Mononuclear cell (primary cell): Measurements from ENCODE around the gene FLRT2. TPM values are rescaled to one million over a fixed set of nuclear protein-coding genes. Genes with fewer than 3 reads are reported as not detected.

Source experiments
- H3K27me3 ChIP-seq: 2 replicates; pipeline ENCODE4 v1.6.0; 2011; ENCODE audit warnings: low read length, control low read depth; ENCODE audit not compliant: insufficient read depth
- H3K4me1 ChIP-seq: 2 replicates; pipeline ENCODE4 v1.5.1; 2011; ENCODE audit warnings: mild to moderate bottlenecking, low read length, control low read depth; ENCODE audit not compliant: insufficient read depth
- H3K4me3 ChIP-seq: 2 replicates; pipeline ENCODE4 v1.5.1; 2011; ENCODE audit warnings: mild to moderate bottlenecking, low read length, moderate library complexity
- H3K9me3 ChIP-seq: 2 replicates; pipeline ENCODE4 v1.5.1; 2011; ENCODE audit warnings: low read depth, mild to moderate bottlenecking, control low read depth, low read length
- total RNA-seq: library from RNA; depleted of rRNA; stranded (reverse); fragments of >200 nt; gene quantifications from one replicate; pipeline ENCODE4 v1.2.3, GENCODE V29; 2012

Gene FLRT2
- total RNA-seq, 1 donor = under 0.01 TPM

GRCh38 chr14:85535991-85536832 lies 6.3 kb downstream of the FLRT2 start:
- H3K4me1 ChIP-seq = peaks cover 18% of the 10 kb centered on the region
- H3K4me3 ChIP-seq = no peak overlapping the region
- no peaks in the 10 kb centered on the region for H3K9me3 ChIP-seq
- peaks cover 69% of the 10 kb centered on the region for H3K27me3 ChIP-seq

DNA sequence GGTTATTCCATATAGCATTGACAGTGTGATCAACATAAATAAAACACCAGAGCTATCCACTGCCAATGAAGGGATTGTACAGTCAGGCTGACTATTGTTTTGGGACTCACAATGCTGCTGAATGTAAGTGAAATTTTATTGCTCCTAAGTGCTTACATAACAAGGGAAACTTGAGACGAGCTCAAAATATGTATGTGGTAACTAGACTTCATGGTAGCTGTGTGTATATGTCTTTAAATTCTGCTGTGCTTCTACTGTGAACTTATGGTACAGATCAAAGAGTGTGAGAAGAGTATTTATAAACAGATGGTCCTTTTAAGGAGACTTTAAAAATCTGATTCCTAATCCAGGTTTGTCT lies 6.9 kb downstream of the FLRT2 start:
- peaks cover 63% of the 10 kb centered on the region for H3K27me3 ChIP-seq
- no peaks in the 10 kb centered on the region for H3K9me3 ChIP-seq
- no peak overlapping the region for H3K4me3 ChIP-seq
- peaks cover 12% of the 10 kb centered on the region for H3K4me1 ChIP-seq

DNA sequence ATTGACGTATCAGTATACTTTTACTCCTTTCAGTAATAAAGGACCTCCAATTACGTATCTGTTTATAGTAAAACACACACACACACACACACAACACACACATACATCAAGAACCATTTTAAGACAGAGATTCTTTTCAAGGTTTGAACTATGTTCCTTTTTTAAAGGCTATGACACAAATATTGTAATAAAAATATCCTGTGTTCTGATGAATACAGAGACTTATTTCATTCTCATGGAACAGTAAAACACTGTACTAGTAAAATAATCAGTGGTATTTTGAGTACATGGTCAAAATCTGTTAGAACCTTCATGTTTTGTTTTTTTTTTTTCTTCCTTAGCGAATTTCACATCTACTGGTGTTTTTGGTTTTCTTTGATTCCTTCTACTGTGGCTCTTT lies 7.6 kb downstream of the FLRT2 start:
- Histone ChIP-seq H3K9me3 (no peaks in the 10 kb centered on the region), H3K4me1 (peaks cover 6% of the 10 kb centered on the region), H3K4me3 (no peak overlapping the region), H3K27me3 (peaks cover 56% of the 10 kb centered on the region)

GRCh38 chr14:85538636-85539035 lies 8.7 kb downstream of the FLRT2 start:
- peaks cover 46% of the 10 kb centered on the region for H3K27me3 ChIP-seq
- H3K4me1 ChIP-seq = no peaks in the 10 kb centered on the region
- no peak overlapping the region for H3K4me3 ChIP-seq
- no peaks in the 10 kb centered on the region for H3K9me3 ChIP-seq

DNA sequence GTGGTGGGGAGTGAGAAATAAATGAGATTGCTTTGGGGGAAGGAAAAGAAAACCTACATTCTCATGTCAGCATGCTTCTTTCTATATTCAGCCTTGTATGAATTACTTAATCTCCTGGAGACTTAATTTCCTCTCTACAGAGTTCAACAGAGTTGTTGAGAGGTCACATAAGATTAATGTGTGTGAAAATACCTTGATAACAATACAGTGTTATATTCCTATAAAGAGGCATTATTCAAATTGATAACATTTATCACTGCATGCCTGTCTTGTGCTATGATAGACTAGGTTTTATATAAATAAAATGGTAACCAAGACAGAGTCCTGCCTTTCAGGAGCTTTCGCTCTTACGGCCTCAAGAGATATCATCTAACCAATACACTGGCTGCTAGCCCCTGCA lies 9.6 kb downstream of the FLRT2 start:
- Histone ChIP-seq H3K27me3 (peaks cover 39% of the 10 kb centered on the region), H3K4me3 (no peak overlapping the region), H3K4me1 (no peaks in the 10 kb centered on the region), H3K9me3 (no peaks in the 10 kb centered on the region)

DNA sequence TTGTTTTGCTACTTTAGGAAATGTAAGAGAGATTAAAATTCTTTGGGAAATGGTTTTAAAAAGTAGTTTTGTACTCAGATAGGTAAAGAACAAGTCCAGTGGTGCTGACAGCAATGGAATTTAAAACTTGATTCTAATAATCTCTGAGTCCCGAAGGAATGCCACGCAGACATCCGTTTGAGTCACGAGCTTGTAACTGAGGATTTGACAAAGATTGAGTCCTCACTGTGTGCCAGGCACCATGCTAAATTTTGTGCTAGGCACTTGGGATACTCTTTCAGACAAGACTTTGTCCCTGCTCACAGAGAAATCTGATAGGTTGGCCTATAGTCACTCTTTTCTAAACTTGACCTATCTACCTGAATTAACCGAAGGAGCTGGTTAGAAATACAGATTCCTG lies 12.7 kb downstream of the FLRT2 start:
- H3K4me3 ChIP-seq = no peak overlapping the region

DNA sequence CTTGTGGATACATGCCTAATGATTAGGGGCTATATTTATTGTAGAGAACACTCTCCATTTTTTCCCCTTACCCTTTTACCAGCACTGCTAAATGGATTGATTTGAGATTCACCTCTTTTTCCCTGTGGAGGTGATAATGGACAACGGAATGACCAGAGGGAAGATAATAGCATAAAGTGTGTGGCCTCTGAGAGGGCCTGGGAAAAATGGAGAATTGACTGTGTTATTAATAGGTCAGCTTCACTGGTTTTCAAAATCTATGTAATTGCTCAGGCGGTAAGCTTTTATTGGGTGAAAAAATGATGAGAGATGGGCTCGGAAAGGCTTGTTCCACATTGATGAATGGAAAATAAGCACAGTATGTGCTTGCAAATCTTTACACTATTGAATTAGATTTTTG lies 15.8 kb downstream of the FLRT2 start:
- H3K4me1 ChIP-seq = no peaks in the 10 kb centered on the region
- H3K4me3 ChIP-seq = no peak overlapping the region
- no peaks in the 10 kb centered on the region for H3K27me3 ChIP-seq
- no peaks in the 10 kb centered on the region for H3K9me3 ChIP-seq

More for the DNA sequence above, 12.7 kb downstream of the FLRT2 start:
- peaks cover 9% of the 10 kb centered on the region for H3K27me3 ChIP-seq
- no peaks in the 10 kb centered on the region for H3K9me3 ChIP-seq
- H3K4me1 ChIP-seq = no peaks in the 10 kb centered on the region

DNA sequence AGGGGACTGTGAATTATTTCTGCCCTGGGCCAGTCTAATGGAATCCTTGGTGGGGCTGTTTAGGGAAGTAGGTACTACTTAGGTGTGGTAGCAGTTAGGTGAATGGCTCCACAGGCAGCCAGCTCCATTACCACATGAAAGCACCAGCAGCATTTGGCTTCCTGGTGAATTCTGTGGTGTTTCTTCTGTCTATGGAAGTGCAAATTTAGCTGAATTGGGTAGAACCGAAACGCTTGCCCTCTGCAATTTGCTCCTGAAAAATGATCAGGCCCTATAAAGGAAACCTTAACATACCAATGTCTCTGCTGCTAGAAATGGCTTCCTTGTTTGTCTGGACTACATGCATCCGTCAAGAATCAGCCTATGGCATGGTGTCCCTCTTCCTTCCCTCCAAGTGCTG lies 16.4 kb downstream of the FLRT2 start:
- no peaks in the 10 kb centered on the region for H3K27me3 ChIP-seq
- no peak overlapping the region for H3K4me3 ChIP-seq
- no peaks in the 10 kb centered on the region for H3K9me3 ChIP-seq
- no peaks in the 10 kb centered on the region for H3K4me1 ChIP-seq

DNA sequence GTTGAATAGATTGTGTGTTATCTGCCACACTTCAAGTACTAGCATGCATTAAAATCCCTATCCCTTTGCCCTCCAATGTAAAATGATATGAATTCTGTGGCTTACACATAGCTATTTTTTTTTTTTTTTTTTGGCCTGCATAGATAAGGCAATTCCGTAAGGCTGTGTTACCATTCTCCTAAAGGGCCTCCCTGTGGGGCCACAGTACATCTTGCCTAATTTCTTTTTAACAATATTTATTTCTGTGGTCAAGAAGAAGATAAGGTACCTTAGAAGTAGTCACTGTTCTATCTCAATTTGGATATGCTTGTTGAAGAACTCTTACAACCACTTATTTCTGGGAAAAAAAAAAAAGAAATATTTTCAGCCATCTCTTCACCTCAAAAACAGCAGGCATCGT lies 19.8 kb downstream of the FLRT2 start:
- Histone ChIP-seq H3K4me3 (no peak overlapping the region), H3K27me3 (no peaks in the 10 kb centered on the region), H3K4me1 (no peaks in the 10 kb centered on the region), H3K9me3 (no peaks in the 10 kb centered on the region)

DNA sequence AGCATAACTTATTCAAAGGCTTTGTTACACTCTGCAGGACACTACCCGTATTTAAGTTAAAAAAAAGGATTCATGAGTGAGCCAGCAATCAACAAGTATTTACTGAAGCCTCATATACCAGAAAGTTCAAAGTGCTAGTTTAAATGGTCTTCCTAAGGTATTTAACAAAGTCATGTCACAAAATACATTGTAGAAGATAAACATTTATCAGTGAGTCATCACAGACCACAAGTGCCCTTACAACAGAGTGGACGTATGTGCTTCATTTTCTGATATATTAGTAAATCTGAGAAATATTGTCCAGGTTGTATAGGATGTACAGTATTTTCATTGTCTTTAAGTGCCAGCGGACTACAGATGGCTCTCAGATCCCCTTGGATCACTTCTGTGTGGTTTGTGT lies 24.2 kb downstream of the FLRT2 start:
- H3K9me3 ChIP-seq = no peaks in the 10 kb centered on the region
- no peaks in the 10 kb centered on the region for H3K27me3 ChIP-seq
- no peaks in the 10 kb centered on the region for H3K4me1 ChIP-seq
- H3K4me3 ChIP-seq = no peak overlapping the region

GRCh38 chr14:85556267-85556666 lies 26.3 kb downstream of the FLRT2 start:
- H3K4me3 ChIP-seq = no peak overlapping the region
- no peaks in the 10 kb centered on the region for H3K27me3 ChIP-seq
- no peaks in the 10 kb centered on the region for H3K9me3 ChIP-seq
- no peaks in the 10 kb centered on the region for H3K4me1 ChIP-seq

DNA sequence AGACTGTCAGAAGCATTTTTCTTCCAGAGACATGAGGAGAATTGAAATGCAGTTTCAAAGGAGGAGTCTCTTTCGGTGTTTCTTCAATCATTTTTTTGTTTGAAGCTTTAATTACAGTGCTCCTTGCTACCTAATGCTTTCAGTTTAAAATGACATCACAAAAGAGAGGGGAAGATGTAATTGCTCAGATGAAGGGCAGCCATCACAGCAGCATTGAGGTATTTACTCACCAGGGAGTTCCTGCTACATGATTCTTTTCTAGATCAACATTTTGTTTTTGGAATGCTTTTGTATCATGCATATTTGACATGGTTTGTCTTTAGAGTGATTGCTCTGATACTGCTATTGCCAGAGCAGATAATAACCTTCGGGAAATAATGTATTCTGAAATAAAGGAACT lies 28.6 kb downstream of the FLRT2 start:
- Histone ChIP-seq H3K4me1 (no peaks in the 10 kb centered on the region), H3K4me3 (no peak overlapping the region), H3K27me3 (no peaks in the 10 kb centered on the region), H3K9me3 (no peaks in the 10 kb centered on the region)

DNA sequence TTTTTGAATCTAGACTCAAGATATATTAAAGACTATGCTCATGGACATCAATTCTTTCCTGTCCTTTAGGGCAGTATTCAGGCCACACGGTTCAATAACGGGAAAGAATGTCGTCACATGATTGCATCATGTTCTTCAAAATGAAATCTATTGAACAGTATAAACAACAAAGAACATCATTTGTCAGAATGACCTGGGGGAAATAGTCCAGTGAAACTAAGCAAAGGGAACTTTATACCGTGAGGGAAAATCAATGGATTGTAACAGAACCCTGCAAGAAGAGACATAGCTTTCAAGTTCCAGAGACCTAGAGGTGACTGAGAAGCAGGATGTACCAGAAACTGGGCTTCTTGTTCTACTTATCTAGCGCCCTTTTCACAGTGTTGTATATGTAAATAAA lies 32.7 kb downstream of the FLRT2 start:
- Histone ChIP-seq H3K9me3 (no peaks in the 10 kb centered on the region), H3K4me1 (no peaks in the 10 kb centered on the region), H3K27me3 (no peaks in the 10 kb centered on the region), H3K4me3 (no peak overlapping the region)

- no peaks in the 10 kb centered on the region for H3K9me3 ChIP-seq
These were observed 35.0 kb downstream of the FLRT2 start for GRCh38 chr14:85564841-85565527.

GRCh38 chr14:85565862-85566296 lies 35.9 kb downstream of the FLRT2 start:
- Histone ChIP-seq H3K27me3 (no peaks in the 10 kb centered on the region), H3K4me3 (no peak overlapping the region), H3K9me3 (no peaks in the 10 kb centered on the region), H3K4me1 (no peaks in the 10 kb centered on the region)

More at GRCh38 chr14:85564841-85565527, 35.0 kb downstream of the FLRT2 start:
- Histone ChIP-seq H3K4me1 (no peaks in the 10 kb centered on the region), H3K27me3 (no peaks in the 10 kb centered on the region), H3K4me3 (no peak overlapping the region)

DNA sequence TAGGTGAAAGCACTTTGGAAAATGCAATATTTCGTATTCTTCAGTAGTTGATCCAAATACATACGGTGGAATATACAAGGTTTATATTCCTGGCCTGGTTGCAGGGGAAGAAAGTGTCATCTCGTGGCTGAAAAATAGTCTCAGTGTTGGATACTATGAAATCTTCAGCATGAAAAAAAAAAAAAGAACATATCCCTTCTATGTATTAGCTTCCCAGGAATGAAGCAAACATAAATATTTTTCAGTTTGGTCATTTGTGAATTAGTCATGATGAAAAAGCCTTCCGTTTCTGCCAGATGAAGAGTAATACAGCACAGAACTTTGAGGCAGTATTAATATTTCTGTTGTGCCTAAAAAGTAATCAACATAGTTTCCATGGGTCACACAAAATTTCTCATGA lies 36.7 kb downstream of the FLRT2 start:
- Histone ChIP-seq H3K9me3 (no peaks in the 10 kb centered on the region), H3K27me3 (no peaks in the 10 kb centered on the region), H3K4me1 (no peaks in the 10 kb centered on the region), H3K4me3 (no peak overlapping the region)
